GM12878 (cell line): ENCODE data around the gene TACC2. TPM values are rescaled to one million over a fixed set of nuclear protein-coding genes. Genes with fewer than 3 reads are reported as not detected.

Experiments used
- CBX5 ChIP-seq: sonication (generic); IDR thresholded peaks from 2 replicates; pipeline ENCODE4 v1.6.1; 2016; ENCODE audit warnings: low read depth, moderate library complexity, mild to moderate bottlenecking, inconsistent platforms
- CTCF ChIP-seq, 3 experiments: IDR thresholded peaks in 2 of 3; conservative IDR thresholded peaks in 1 of 3; 2 replicates each; pipeline ENCODE4 v1.5.1; 2011; ENCODE audit warnings: low read depth in 3 of 3, low read length in 3 of 3, mild to moderate bottlenecking in 3 of 3, control low read depth in 2 of 3, moderate library complexity in 2 of 3, inconsistent platforms in 1 of 3, mixed read lengths in 1 of 3; ENCODE audit not compliant: control insufficient read depth in 2 of 3, insufficient read depth in 1 of 3; ENCODE audit errors: extremely low read depth in 1 of 3
- MYC ChIP-seq: IDR thresholded peaks from 2 replicates; pipeline ENCODE4 v1.6.1; 2011; ENCODE audit warnings: mild to moderate bottlenecking, low read length, moderate library complexity, inconsistent platforms; ENCODE audit not compliant: insufficient read depth, insufficient replicate concordance, insufficient read length, severe bottlenecking
- SMARCA5 ChIP-seq: fragments of 450-650 bp; IDR thresholded peaks from 2 replicates; pipeline ENCODE4 v1.6.1; 2017; ENCODE audit warnings: mild to moderate bottlenecking
- TCF12 ChIP-seq: IDR thresholded peaks from 2 replicates; pipeline ENCODE4 v1.6.1; 2011; ENCODE audit warnings: low read depth, mild to moderate bottlenecking, low read length
- ZBTB4 ChIP-seq: fragments of 450-650 bp; formaldehyde crosslinking; IDR thresholded peaks from 2 replicates; pipeline ENCODE4 v1.4.0; 2022; ENCODE audit warnings: mild to moderate bottlenecking, moderate library complexity
- ZNF687 ChIP-seq: fragments of 450-650 bp; IDR thresholded peaks from 2 replicates; pipeline ENCODE4 v1.6.1; 2017; ENCODE audit warnings: mild to moderate bottlenecking, moderate library complexity
- polyA plus RNA-seq, 11 experiments: library from polyadenylated mRNA; depleted of rRNA in 4 of 11; unstranded in 6 of 11; stranded (reverse) in 5 of 11; fragments of >200 nt; fragmentation: Nextera tagmentation in 4 of 11; fragmentation: Illumina TruSeq in 1 of 11; extraction: Ambion mirVana in 4 of 11; extraction: Trizol in 1 of 11; gene quantifications; 1 replicate in 1 of 11; 2 replicates in 10 of 11; pipeline versions ENCODE4 v1.2.1 to v1.2.3, GENCODE V29; 2011 to 2016; ENCODE audit warnings: inconsistent platforms in 2 of 11, missing spikeins in 2 of 11, low read depth in 1 of 11
- total RNA-seq, 4 experiments: library from RNA; depleted of rRNA in 3 of 4; stranded (reverse); fragments of >200 nt in 3 of 4; fragmentation: Illumina TruSeq in 1 of 4; extraction: Trizol in 1 of 4; gene quantifications; 2 replicates each; pipeline versions ENCODE4 v1.2.1 to v1.2.3, GENCODE V29; 2013 to 2021

TACC2 gene
- total and polyA plus RNA-seq, 10 of the 15 experiments (the other 5 are each of a cell fraction or from before 2014, with no cell fraction given): 0.07 to 0.64 (median 0.13) TPM; not detected in 5

- TF ChIP-seq ZBTB4 (CRISPR knock-in tag) (no peak), SMARCA5 (no peak), MYC (no peak), CTCF (IDR thresholded peaks at IDR 0.05 in 2 of 3, conservative IDR thresholded peaks at IDR 0.05 in 1 of 3; ENCODE audit: control insufficient read depth in 2 of 3, extremely low read depth in 1 of 3, insufficient read depth in 1 of 3, low read depth in 3 of 3, low read length in 3 of 3) (no peak), ZNF687 (no peak), TCF12 (no peak), CBX5 (no peak)
Observed at GRCh38 chr10:122189185-122189584, 200.2 kb downstream of the TACC2 start (continued).
